ENCODE results near the gene DNAJC5G. TPM values are rescaled to one million over a fixed set of nuclear protein-coding genes. Genes with fewer than 3 reads are reported as not detected.

Gene DNAJC5G, protein sequence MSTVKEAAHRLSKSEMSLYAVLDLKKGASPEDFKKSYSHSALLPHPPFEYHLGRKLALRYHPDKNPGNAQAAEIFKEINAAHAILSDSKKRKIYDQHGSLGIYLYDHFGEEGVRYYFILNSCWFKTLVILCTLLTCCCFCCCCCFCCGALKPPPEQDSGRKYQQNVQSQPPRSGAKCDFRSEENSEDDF
- not detected in 2 replicates for total RNA-seq (2014; rRNA removed; shearing (Covaris generic))

DNA sequence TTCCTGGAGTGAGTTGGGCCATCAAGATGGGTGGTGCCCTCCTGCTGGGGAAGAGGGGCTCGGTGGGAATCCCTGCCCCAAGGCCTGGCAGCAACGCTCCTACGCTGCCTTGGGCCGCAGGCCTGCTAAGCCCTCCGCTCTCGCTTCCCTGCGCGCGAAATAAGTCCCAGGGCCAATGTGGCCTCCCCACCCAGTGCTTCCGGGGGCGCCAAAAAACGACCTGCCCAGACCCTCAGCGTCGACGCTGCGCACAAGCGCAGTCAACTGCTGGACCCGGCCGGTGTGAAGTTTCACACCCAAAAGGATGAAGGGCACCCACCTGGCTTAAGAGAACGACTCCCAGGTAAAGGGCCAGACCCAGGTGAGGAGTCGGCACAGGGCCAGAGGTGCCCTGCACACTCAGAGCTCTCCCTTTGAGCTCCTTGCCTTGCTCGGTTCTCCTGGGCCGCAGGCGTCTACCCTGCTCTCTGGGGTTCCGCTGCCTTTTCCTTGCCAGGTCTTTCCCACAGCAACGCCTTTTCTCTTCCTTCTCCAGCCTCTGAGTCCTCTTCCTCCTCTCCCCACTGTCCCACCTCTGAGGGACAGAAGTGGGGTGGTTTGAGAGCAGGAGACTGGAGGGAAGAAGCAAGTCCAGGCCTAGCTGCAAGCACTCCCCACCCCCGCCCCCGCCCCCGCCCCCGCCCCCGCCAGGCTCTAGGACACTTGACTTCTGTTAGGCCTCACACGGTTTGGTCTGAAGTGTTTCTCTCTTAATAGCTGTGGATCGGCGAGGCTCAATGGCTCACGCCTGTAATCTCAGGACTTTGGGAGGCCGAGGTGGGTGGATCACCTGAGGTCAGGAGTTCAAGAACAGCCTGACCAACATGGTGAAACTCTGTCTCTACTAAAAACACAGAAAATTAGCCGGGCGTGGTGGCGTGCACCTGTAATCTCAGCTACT lies at the start of gene DNAJC5G:
TSS of gene DNAJC5G (plus strand) at position 223 of the 940 bp plus-strand sequence. CDS start 1,296 bp downstream, outside the sequence.
- no peak for DNase-seq (ENCODE audit: low read depth)

DNA sequence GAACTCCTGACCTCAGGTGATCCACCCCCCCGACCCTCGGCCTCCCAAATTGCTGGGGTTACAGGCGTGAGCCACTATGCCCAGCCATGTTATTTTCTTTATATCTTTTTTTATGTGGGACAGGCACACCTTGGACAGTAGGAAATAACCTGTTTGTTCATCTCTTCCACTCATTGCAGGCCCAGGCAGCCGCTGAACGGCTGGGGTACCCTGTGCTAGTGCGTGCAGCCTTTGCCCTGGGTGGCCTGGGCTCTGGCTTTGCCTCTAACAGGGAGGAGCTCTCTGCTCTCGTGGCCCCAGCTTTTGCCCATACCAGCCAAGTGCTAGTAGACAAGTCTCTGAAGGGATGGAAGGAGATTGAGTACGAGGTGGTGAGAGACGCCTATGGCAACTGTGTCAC lies 49.7 kb upstream of the DNAJC5G start:
- no peak for DNase-seq (ENCODE audit: low read depth)

DNA sequence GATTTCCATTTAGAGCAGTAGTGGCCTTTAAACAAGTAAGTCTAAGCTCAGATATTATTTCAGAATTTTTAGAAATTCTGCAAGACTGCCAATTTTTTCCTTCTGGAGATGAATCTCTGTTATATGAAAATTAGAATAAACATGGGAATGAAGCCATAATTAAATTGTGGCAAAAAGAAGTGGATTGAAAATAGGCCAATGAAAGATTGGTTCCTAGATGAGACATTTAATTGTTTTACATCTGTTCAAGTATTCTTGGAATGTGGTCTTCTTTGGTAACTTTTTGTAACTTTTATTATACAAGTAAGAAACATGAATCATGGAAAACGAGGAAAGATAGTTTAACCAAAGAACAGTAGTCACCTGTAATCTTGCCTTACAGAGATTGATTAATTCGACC lies 47.7 kb upstream of the DNAJC5G start:
- no peak for DNase-seq (ENCODE audit: low read depth)

DNA sequence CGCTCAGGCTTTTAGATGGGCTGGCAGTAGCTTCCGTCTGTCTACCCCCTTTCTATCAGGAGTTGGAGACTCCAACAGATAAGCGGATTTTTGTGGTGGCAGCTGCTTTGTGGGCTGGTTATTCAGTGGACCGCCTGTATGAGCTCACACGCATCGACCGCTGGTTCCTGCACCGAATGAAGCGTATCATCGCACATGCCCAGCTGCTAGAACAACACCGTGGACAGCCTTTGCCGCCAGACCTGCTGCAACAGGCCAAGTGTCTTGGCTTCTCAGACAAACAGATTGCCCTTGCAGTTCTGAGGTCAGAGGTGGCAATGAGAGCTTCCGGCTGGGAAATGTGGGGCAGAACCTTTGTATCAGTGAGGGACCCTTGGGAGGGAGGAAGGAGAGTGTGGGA lies 43.3 kb upstream of the DNAJC5G start:
- DNase-seq (ENCODE audit: low read depth) = no peak

DNA sequence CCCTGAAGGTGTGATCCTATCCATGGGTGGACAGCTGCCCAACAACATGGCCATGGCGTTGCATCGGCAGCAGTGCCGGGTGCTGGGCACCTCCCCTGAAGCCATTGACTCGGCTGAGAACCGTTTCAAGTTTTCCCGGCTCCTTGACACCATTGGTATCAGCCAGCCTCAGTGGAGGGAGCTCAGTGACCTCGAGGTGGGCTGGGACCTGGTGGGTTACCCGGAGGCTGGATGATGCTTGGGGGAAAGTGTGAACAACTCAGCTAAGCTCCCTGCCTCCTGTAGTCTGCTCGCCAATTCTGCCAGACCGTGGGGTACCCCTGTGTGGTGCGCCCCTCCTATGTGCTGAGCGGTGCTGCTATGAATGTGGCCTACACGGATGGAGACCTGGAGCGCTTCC lies 41.9 kb upstream of the DNAJC5G start:
- DNase-seq (ENCODE audit: low read depth) = no peak

DNA sequence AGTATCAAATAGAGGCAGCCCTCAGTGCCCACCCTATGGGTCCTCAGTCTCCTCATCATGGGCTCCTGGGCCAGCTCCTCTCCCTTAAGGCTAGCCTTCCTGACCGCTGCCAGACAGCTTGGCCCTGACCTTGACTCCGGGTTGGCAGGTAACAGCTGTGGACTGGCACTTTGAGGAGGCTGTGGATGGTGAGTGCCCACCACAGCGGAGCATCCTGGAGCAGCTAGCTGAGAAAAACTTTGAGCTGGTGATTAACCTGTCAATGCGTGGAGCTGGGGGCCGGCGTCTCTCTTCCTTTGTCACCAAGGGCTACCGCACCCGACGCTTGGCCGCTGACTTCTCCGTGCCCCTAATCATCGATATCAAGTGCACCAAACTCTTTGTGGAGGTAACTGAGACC lies 39.1 kb upstream of the DNAJC5G start:
- no peak for DNase-seq (ENCODE audit: low read depth)

DNA sequence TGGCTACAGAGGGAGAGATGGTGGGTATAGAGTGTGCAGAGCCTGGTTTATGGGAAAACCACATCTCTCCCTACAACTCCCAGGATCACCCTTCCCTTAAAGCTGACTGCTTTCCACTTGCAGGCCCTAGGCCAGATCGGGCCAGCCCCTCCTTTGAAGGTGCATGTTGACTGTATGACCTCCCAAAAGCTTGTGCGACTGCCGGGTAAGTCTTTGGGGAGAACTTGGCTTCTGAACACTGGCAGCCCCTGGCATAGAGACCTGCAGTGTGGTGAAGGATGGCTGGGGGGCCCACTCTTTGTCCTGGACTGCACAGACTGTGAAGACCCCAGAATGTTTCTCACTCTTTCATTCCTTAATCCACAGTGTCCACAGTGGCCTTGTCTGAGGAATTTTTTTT lies 38.6 kb upstream of the DNAJC5G start:
- DNase-seq (ENCODE audit: low read depth) = no peak

DNA sequence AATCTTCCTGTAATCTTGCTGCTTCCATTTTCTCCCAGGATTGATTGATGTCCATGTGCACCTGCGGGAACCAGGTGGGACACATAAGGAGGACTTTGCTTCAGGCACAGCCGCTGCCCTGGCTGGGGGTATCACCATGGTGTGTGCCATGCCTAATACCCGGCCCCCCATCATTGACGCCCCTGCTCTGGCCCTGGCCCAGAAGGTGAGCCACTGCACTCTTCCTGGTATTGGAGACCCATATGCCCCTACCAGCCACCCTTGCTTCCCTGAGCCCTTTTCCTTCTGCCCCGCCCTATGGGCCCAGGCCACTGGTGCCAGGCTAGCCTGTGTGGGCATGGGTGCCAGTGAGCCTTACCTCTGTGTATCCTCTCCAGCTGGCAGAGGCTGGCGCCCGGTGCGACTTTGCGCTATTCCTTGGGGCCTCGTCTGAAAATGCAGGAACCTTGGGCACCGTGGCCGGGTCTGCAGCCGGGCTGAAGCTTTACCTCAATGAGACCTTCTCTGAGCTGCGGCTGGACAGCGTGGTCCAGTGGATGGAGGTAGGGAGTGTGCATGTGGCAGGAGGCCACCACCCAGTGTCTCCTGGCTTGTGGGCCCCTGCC lies 37.8 kb upstream of the DNAJC5G start:
- no peak for DNase-seq (ENCODE audit: low read depth)

DNA sequence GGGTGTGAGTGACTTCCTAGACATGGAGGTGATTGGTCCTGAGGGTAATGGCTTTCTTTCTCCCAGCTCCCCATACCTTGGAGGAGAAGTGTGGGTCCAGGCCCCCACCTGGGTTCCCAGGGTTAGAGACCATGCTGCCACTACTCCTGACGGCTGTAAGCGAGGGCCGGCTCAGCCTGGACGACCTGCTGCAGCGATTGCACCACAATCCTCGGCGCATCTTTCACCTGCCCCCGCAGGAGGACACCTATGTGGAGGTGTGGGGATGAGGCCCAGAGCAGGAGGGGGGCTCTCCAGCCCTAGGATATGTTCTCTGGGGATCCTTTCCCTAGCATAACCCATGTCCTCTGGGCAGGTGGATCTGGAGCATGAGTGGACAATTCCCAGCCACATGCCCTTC lies 36.3 kb upstream of the DNAJC5G start:
- DNase-seq (ENCODE audit: low read depth) = no peak

DNA sequence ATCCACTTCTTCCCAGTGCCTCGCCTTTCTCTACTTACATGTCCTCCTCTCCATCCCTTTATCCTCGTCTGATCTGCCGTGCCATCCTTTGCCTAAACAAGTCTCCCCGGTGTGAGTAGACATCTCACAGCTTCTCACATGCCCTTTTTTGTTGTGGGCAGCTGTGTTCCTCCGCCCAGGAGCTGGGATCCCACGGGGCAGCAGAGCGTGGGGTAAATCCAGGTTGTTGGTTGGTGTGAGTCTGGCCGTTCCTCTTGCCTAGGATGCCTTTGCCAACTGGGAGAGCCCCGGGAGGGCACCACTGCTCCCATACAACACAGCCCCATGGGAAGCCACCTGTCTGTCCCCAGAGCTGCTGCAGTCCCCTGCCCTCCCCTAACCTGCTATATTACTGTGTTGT lies 34.8 kb upstream of the DNAJC5G start:
- DNase-seq (ENCODE audit: low read depth) = no peak

DNA sequence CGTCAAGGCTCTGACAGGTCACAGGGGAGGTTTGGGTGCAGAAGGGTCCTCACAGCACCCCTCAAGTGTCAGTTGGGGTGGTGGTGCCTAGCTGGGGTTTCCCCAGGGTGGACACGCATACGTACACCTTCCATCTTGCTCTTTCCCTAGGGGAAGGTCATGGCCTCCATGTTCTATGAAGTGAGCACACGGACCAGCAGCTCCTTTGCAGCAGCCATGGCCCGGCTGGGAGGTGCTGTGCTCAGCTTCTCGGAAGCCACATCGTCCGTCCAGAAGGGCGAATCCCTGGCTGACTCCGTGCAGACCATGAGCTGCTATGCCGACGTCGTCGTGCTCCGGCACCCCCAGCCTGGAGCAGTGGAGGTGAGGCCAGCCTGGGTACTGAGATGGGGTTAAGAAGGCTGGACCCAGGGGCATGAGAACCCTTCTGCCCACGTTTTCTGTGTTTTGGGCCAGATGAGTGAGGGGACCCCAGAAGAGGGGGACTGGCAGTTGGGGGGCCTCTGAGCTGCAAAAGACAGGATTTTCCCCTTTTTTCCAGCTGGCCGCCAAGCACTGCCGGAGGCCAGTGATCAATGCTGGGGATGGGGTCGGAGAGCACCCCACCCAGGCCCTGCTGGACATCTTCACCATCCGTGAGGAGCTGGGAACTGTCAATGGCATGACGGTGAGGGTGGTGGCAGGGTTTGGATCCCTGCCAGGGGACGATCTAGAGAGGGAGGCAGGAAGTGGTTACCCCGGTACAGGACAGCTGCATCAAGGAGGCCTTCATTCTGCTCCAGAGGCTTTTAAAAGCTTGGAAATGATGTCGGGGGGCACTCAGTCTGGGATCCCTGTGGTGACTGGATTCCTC lies 33.2 kb upstream of the DNAJC5G start:
- DNase-seq (ENCODE audit: low read depth) = no peak

DNA sequence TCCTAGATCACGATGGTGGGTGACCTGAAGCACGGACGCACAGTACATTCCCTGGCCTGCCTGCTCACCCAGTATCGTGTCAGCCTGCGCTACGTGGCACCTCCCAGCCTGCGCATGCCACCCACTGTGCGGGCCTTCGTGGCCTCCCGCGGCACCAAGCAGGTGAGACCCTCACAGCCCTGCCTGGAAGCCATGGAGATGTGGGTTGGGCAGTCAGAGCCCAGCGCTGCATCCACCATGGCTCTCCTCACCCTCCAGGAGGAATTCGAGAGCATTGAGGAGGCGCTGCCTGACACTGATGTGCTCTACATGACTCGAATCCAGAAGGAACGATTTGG lies 32.6 kb upstream of the DNAJC5G start:
- DNase-seq (ENCODE audit: low read depth) = no peak

DNA sequence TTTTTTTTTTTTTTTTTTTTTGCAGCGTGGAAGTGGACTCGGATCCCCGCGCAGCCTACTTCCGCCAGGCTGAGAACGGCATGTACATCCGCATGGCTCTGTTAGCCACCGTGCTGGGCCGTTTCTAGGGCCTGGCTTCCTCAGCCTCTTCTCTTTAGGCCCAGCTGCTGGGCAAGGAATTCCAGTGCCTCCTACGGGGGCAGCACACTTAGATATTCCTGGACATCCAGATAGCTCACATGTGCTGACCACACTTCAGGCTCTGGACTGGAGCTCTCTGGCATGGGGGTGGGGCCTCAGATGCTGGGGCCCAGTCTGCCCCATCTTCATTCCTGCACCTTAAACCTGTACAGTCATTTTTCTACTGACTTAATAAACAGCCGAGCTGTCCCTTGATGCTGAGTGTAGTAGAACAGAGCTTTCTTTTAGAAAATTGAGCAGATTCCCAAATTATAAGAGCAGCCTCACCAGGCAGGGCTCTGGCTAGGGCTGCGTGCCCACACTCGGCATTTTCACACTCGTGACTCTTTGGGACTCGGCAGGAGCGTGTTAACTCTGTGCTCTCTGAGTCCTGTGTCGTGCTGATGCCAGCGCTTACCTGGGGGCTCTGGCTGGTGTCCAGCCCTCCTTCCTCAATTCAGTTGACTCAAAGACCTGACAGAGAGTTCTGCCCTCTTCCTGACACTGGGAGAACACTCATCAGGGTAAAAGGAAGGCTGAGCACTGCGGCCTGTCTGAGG lies 31.7 kb upstream of the DNAJC5G start:
- no peak for DNase-seq (ENCODE audit: low read depth)

DNA sequence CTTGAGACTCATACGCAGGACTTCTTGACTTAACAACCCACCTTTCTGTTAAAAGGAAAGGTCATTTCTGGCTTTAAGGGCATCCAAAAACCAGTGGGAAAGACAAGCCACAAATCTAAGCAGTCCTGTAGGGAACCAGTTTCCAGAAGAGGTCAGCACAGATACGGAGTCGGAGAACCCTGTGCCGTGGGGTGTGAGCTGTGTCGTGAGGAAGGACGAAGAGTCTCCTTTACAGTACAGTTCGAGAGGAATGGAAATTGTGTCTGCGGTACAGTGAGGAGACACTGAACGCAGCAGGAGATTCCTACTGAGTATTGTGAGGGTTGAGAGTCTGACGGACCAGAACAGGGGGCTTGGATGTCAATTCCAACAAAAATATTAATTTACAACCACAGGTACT lies 30.1 kb upstream of the DNAJC5G start:
- DNase-seq (ENCODE audit: low read depth) = no peak

DNA sequence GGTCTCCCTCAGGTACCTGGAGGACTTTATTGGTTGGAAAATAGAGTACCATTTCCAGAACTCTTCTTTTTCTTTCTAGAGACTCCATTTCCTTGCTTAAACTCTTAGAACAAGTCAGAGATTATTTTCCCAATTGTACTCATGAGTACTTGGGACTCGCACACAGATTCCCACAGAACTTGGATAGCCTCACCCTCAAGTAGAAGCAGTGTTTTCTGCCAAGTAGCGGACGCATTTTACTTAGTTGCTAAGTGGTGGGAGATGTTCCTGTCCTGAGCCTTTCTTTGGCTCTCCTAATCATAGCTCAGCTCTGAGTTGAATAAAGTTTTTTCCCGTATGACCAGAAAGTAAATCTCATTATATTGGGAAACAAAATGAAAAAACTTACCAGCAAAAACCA lies 29.6 kb upstream of the DNAJC5G start:
- no peak for DNase-seq (ENCODE audit: low read depth)

DNA sequence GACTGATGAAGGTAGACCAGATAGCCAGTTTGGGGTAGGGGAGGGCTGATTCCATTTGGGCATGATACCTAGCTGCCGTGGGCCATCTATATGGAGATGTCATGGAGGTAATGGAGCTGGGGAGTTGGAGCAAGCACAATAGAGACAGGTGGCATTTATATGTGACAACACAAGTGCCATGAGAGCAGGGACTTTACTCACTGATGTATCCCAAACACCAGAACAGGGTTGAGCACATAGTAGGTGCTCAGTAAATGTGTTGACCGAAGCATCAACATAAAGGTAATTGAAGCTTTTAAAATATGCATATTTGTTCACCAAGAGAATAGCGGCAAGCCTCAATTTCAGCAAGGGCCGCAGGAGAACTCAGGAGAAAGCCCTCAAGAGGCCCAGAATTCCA lies 27.3 kb upstream of the DNAJC5G start:
- no peak for DNase-seq (ENCODE audit: low read depth)

DNA sequence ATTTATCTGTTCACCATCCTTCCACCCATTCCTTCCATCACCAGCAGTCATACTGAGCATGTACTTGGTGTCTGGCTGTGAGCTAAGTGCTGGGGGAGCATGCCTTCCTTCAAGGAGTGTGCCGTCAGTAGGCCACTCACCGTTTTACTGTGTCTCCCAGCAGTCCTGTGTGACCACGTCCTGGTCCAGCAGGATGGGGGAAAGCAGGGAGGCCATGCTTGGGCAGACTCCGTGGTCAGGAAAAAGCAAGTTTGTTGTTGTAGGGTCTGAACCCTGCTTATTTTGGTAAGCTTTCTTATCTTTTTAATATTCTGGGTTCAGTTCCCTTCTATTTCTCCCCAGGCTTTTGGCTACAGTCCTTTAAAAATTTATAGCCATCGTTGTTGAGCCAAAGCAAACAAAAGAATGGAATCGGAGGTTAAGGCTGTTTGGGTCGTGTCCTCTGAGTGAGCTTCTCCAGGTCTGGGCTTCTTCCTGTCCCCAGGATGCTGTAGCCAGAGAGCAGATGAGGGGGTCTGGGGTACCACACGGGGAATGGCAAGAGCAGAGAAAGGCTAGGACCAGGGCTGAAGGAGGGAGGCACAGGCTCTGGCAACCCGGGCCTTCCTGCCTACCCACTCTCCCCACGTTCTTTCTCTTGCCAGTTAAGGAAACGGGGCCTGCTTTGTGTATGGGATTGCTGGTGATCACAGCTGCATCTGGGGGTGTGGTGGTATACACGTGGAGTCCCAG lies 25.9 kb upstream of the DNAJC5G start:
- peak; percentile 23 for DNase-seq (ENCODE audit: low read depth)

DNA sequence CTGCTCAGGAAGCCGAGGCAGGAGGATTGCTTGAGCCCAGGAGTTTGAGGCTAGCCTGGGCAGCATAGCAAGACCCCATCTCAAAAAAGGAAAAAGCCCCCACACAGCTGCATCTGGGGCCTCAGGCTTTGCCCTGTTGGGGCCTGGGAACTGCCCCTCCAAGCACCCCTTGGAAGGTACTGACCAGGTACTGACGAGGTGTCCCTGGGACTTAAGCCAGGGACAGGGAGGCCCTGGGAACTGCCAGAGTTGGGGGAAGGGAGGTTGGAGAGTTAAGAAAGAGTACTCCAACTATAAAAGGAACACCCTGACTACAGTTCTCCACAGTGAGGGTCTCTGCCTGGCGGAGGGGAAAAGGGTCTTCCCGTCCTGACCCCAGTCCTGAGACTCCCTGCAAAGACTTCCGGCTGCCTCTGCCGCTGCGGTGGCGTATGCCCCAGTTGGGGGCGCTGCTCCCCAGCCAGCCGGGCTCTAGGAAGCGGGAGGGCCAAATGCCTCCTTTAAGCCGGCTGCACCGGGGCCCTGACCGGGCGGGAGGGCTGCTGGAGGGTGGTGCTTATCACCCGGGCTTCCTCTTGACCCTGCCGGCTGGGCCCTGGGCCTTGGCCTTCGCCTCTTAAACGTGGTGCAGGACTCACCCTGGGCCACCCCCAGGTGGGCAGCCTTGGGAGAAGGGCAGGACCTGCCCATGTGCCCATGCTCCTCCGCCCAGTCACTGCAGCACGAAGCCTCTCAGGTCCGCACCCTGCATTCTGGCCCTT lies 25.2 kb upstream of the DNAJC5G start:
- peak; percentile 22 for DNase-seq (ENCODE audit: low read depth)

DNA sequence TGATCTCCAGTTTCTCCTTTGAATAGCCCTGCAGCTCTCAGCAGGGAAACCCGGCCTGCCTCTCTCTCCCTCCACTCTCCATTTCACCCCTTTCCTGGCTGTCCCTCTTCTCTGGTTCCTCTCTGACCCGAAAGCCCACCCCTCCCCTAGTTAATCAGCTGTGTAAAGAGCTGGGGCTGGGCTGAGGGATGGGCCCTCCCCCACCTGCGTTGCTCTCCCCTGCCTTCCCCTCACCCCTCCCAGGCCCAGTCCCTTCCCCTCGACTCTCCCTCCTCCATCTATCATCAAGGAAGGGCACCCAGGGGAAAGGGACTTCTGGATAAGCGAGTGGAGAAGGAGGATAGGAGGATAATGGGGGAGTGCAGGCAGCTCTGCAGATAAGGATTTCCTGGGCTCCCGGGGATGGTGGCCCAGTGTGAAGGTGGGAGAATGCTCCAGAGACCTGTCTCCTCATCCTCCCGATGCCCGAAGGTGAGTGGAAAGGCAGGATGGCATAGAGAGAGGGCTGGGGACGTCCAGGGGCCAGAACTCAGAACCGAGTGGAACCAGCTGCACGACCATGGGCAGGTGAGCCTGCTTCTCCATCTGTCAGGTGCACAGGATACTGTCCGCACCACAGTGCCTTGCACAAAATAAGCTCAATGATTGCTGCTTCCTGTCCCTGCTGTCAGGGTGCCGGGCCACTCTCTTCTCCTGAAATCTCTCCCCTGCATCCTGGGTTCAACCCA lies 24.4 kb upstream of the DNAJC5G start:
- no peak for DNase-seq (ENCODE audit: low read depth)
